ENCODE measurements around the gene SCN3A.

Gene SCN3A

DNA sequence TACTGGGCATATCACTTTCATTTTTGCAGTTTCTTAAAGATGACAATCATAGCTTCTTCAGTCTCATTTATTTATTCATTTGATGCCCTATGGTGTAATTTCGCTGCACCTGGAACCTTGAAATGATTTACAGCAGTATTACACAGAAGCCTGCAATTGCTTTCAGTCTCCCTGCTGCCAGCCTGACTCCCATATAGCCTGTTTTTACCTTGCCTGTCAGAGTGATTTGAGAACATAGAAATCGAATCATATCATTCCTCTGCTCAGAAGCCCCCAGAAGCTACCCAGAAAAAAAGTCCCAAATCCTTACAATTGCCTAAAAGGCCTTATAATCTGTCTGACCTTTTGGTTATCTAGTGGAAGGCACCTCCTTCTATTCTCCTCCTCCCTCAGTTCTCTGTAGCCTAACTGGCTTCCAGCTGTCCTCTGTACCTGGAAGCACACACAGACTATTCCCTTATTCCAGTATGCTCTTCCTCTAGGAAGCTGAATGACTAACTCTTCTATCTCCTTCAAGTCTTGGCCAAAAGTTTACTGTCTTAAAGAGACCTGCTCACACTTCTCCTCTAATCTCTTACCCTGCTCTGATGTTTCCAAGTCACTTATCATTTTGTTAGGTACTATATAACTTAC is 12.6 kb downstream of the SCN3A start:
- no peak for DNase-seq

DNA sequence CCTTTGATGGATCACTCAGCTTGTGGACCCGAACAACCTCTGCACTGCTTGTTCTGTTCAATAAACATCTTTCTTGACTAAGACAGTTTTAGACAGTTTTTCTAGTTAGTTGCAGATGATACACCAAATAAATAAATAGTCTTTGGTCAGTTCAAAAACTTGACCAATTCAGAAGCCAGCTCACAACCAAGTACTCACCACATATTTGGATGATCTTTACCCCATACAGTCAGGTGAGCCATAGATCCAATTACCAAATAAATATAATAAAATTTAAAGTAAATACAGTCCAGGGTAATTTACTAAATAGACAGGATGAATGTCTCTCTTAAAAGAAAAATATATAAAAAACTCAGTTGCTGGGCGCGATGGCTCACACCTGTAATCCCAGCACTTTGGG is 18.2 kb downstream of the SCN3A start:
- no peak for DNase-seq

DNA sequence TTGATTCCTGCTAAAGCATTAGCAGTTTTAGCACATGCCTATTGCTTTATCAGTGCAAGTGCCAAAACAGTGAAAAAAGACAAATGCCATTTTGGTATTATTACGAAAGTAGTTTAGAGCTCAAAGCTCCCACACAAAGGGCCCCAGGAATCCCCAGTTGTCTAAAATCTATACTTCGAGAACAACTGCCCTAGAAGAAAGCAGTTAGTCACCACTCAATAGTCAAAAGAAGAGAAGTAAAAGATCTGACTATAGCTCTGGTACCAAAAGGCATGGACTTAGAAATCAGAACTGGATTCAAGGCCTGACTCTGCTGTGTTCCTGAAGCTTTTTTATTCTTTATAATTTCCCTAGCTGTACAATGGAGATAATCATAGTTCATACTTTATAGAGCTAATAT is 21.8 kb downstream of the SCN3A start:
- no peak for DNase-seq

DNA sequence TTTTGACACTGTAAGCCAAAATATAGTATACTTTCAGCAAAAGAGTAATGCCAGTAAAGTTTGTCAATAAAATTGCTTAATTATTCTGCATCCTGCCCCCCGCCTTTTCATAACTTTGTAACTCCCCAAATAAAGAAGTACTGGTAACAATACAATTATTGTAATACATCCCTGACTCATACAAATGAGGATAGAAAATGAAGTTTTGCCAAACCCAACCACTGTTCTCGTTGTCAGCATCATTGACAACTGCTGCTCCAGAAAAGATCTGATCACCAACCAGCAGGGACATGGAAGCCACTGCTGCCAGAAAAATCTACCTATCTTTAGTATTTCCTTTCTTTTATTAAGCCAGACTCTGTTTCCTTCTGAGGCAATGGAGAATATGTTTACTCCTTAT is 27.1 kb downstream of the SCN3A start:
- no peak for DNase-seq

DNA sequence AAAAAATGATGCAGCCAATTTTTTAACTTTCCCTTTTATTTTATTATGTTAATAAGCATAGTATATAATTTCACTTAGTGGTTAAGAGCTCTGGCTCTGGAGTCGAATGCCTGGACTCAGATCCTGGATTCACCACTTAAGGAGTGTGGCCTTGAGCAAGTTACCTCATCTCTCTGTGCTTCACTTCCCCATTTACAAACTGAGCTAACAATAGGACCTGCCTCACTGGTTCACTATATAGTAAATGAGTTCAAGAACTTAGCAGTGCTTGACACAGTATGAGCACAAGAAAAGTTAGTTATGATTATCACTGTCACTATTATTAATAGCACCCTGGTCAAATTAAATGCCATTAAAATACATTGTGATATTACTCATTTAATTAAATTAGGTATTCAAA is 30.6 kb downstream of the SCN3A start:
- DNase-seq: no peak

DNA sequence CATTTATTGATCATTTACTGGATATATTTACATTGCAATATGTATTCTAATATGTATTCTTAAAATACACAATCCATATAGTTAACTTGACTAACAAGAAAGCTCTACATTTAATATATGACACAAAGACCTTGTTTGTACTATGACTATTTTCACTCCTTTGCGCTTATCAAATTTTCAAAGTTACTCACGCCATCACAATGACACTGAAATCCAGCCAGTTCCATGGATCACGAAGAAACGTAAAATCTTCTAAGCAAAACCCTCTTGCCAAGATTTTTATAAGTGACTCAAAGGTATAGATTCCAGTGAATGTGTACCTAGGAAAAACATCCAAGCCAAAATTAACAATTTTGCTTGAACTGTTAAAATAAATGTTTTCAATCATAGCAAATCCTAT is 39.6 kb downstream of the SCN3A start:
- no peak for DNase-seq

DNA sequence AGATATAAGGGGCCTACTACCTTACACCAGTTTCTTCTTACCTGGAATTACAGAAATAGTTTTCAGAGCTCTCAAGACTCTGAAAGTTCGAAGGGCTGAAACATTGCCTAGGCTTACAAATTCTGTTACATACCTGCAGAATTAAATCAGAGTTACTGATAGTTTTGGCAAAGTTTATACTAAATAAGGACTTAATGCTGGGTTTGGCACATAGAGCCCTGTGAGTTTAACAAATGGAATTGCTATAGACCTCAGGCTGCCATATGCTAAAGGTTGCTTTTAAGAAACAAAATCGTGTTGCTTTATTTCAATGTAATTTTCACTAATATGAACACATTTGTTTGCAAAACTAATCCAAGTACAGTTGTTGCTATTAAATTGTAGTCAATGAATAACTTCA is 40.1 kb downstream of the SCN3A start:
- no peak for DNase-seq

DNA sequence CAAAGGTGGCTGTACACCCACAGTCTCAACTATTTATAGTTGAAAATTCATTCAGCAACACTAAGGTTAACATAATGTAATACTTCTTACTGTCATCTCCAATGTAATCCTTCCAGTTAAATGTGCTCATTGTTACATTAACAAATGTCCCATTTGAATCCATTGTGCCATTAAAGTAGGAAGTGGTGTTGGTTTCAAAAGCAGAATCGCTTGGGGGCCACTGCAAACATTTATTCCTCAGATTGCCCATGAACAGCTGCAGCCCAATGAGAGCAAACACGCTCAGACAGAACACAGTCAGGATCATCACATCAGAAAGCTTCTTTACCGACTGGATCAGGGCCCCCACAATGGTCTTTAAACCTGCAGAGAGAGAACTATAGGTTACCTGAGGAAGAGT is 41.4 kb downstream of the SCN3A start:
- no peak for DNase-seq

DNA sequence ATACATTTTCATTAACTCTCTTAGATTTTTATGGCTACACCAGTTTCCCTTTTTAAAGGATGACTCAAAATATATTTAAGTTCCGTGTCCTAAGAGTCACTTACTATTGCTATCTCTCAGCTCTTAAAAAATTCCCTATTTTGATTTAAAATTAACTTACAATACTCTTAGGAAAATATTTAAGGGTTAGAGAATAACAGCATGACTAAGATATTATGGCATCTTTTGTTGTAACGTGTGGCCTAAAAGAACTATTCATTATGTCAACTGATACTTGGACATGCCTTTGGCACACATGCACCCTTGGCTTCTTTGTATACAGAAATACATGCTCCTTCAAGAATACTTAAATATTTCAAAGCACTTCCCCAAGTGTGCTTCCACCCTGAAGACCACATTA is 42.3 kb downstream of the SCN3A start:
- no peak for DNase-seq

DNA sequence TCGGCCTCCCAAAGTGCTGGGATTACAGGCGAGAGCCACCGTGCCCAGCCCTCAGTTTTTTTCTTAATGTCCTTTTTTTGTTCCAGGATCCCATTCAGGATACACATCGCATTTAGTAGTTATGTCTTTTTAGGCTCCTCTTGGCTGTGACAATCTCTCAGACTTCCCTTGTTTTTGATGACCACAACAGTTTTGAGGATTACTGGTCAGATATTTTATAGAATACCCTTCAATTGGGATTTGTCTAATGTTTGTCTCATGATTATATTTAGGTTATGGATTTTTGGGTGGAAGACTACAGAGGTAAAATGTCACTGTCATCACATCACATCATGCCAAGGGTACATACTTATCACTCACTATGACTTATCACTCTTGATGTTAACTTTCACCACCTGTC is 46.7 kb downstream of the SCN3A start:
- no peak for DNase-seq

DNA sequence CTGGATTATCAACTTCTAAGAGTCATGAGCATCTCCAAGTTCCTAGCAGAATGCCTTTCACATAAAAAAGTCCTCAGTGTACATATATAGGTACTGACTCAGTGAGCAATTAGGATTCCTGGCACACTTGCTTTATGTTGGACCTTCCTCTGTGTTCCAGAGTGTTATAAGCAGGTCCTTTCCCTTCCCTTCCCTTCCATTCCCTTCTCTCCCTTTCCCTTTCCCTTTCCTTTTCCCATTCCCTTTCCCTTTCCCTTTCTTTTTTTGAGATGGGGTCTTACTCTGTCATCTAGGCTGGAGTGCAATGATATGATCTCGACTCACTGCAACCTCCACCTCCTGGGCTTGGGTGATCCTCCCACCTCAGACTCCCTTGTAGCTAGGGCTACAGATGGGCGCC is 48.7 kb downstream of the SCN3A start:
- no peak for DNase-seq

DNA sequence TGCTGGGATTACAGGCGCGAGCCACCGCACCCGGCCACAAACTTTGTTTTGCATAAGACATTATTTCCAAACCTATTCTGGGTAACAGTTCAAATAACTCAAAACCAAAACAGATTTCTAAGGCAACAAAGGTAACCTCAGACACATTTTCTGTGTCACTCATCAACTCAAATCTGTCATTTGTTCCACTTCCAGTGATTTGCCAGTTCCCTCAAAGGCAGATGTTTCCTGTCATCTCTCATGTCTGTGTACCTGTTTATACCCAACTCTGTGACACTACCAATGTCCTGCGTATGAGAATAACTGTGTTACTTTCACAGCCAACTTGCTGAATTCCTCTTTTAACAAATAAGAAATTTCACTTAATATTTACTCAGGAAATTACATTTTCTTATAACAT is 54.4 kb downstream of the SCN3A start:
- DNase-seq: no peak

DNA sequence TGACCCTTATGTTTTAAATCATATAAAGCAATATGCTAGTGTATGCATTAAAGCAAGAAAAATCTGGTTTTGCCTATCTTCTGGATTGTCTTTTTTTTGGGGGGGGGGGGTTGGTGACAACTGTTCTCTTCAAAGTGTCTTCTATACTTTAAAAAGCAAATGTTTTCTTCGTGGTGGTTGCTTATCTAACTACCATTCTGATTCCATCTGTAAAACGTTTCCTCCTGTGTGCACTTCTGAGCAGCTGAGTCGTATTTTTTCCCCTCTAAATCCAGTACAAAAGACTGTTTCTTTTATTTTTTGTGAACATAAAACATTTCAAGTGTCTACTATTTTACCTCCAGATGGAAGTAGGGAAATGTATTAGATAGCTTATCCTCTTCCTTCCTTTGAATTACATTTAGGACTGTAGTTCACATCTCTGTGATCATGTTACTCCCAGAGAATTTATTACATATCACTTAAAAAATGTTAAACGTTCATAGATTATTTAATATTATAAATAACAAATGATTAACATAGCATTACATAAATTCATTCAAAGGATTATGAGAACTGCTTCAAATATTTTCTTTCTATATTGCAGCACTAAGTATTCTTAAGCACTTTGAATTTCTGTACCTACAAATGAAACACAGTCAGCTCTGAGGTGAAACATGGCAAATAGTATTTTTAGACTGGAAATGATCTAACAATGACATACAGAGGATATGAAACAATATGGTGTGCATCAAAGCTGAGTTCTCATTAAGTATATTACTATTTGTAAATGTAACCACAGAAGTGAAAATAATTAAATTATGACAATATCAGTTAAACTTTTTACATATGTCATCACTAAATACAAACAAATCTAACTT is 56.4 kb downstream of the SCN3A start:
- no peak for DNase-seq

DNA sequence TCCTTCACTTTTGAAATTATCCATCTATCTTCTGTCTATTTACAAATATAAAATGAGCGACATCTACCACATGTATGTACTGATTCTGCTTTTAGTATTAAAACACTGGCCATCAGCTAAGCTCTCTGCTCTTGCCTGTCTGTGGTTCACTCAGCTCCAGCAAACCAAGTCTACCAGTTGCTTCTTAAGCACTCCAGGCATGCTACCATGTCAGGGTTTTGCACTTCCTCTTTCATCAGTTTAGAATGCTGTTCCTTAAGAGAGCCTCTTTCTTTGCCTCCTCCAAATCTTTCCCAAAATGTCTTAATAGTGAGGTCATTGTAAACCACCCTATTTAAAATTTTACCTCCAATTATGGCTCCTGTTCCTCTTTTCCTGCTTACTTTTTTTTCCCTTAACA is 59.5 kb downstream of the SCN3A start:
- DNase-seq: no peak

DNA sequence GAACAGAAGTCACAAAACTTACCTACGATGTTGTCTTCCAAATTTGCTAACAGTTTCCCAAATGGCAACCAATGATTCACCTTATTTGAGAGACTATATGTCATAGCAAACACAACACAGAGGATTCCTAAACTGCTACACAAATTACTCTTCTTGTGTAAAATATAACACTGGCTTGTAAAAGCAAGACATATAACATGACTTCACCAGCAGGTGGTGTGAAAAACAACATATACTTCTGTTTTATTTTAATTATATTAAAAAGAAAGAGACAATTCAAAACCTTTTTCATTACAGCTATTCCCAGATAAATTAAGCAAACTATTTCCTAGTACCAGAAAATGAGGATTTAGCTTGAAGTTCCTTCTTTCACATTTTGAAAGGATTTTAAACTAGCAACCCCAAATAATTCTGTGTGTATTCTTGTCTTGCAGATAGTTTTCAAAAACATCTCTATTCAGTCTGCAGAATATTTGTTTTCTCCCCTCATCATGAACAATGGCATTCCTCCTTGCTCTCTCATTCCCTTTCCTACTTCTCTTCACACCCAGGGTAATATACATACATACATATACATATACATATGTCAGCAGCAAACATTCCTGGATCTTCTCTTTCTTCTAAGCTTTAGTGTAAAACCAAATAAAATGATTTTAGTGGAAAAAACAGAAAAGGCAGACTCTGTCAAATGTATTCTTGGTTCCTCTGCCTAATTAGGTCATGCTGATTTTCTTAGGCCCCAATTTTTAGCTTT is 62.1 kb downstream of the SCN3A start:
- no peak for DNase-seq

DNA sequence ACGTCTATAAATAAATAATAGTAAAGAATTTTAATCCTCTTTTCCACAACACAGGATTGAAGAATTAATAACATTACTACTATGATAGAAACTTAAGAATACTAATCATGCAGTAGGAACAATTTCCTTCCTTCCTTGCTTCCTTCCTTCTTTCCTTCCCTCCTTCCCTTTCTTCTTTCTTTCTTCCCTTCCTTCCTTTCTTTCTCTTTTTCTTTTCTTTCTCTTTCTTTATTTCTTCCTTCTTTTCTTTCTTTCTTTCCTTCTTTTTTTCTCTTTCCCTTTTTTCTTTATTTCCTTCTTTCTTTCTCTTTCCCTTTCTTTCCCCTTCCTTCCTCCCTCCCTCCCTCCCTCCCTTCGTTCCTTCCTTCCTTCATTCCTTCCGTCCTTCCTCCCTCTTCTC is 77.6 kb downstream of the SCN3A start:
- DNase-seq: no peak

DNA sequence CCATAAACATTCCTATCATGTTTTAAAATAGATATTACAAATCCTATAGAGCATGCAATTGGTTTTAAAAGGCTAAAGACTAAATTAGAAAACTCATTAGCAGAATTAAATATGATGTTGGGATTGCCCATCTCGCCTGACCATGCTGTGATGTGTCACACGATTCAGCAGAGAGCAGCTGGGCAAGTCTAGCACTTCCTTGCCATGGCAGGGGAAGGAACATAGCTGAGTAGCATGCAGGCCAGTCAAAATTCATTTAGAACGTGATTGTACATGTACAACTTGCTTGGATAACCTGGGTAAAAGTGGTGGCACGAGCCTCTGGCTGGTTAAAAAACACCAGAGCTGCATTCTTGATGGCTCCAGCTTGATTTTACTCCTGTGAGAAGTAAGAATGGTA is 81.3 kb downstream of the SCN3A start:
- DNase-seq: no peak

DNA sequence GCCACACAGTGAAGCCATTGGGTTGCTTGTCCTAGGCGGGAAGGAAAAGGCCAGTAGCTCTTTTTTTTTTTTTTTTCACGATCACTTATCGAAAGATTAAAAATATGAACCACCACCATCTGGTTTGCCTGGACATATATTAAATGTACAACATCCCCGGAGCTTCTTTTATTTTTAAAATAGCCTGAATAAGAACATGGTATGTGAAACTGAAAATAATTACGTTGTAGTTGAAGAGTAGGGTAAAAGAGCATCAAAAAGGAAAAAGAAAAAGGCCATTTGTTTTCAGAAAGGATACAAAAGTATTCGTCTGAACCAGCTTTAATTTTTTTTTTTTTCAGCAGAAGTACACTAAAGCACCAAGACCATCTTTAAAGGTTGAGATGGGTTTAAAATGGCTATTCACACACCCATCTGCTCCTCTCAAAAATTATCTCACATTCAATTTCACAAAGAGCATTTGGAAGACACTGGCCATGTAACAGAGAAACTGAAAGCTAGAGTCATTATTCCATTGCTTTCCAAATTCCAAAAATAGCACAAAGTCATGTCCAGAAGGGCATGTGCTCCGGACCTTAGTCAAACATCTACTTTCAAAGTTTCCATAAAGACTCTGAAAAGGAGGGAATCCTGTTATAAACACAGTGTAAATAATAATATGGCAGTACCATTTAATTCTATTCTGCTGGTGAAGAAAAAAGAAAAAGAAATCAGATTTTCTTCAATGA is 82.9 kb downstream of the SCN3A start:
- no peak for DNase-seq

DNA sequence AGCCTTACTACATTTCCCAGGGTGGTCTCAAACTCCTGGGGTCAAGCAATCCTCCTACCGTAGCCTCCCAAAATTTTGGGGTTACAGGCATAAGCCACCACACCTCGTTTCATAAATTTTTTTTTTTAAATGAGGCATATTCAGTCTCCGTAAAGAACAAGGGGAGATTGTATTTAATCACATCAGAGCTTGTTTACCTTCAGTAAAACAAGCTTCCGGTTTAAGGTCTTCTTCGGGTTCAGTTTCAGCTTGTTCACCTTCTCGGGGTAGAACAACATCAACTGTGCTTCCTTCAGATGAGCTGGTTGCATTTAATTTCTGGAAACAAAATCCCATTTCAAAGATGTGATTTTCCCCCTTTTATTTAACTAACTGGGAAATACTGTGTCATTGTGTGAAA is 88.6 kb downstream of the SCN3A start:
- DNase-seq: no peak

DNA sequence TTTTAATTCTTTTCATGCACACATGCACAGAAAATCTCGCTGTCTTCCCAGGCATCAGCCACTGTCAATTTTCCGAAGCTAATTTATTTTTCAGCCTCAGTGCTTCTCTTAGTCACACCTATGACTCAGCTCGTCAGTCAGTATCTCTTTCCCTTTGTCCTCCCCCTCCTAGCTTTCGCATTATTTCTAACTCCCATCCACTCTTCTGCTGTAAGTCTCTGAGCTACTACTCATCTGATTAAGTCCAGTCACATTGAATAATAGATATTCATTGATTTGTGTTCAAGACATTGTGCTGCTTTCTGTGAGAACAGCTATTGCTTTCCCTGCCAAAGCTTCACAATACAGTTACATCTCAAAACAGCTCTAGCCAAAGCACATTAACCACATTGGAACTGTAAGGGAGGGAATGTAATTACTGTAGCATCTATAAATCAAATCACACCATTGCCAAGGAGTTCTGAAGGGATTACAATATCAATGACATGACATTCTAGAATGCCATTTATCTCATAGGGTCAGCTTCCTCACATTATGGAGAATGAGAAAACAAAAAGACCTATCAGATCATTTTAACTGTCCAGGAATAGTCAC is 89.4 kb downstream of the SCN3A start:
- no peak for DNase-seq

DNA sequence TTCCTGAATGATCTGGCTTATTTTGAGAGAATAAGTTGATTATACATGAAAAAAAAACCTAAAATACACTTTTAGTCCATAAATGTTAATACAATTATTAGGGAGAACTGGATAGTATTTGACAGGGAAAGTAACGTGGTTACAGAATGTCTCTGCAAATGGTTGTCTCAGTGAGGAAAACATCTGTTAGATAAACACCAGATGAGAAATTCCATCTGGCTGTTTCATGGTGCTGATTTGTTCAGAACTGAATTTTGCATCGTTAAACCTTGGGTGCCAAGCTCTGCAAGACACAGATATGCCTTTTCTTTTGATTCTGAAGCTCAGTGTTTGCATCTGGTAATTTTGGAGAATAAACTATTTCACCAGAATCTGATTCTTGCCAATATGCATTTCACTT is 90.4 kb downstream of the SCN3A start:
- peak in 1 of 2 experiments; percentile 19 for DNase-seq

DNA sequence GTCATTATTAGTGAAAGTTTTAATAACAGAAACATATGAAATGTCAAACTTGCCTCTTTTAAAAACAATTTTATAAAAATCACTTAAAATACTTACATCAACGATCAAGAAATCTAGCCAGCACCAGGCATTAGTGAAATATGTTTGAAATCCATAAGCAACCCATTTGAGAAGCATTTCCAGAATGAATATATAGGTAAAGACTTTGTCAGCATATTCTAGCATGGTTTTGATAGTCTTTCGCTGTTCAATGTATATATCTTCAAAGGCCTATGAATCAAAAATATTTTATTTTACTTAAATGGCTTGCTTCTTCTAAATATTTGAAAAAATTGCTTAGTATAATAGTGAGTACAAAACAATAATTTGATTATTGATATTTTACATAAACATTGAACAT is 91.1 kb downstream of the SCN3A start:
- DNase-seq: no peak

DNA sequence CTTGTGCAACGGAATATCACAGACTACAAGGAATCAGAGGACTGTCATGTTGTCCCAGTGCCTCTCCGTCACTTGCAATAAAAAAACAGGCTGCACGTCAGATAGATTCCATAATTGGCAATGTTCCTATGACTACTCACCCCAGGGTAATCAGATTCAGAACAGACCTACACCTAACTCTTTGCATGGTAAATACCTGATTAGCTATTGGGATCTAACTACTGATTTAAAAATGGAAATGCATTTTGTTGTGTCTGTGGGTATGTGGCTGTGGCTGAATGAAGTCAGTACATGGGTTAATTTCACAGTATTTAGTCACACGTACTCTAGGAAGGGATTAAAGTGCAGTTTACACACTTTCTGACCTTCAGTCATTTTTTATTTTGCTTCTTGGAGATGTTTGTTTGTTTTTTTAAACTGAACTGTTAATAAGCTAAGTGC is 91.7 kb downstream of the SCN3A start:
- DNase-seq: no peak

Data from NCI-H524 (cell line).